NB4 (cell line): ENCODE results near the gene NCOR1.
A peak's percentile ranks its signal among the peaks of the same experiment; 100 is the strongest.
"Not testable (repeated sequence)": the region's sequence is repeated elsewhere in the genome, so short reads cannot be mapped to it uniquely, and the experiment has no call there.

Experiments used
- DNase-seq: peaks from one replicate; pipeline ENCODE4 v3.0.0; 2010; ENCODE audit warnings: low read depth
- H3K4me3 ChIP-seq: one replicate; pipeline ENCODE4 v1.5.1; 2011; ENCODE audit warnings: mild to moderate bottlenecking, low read depth, low read length, moderate library complexity
- CTCF ChIP-seq: IDR thresholded peaks from one replicate; pipeline ENCODE4 v1.5.1; 2012; ENCODE audit warnings: low read depth, low read length
- MAX ChIP-seq: IDR thresholded peaks from 2 replicates; pipeline ENCODE4 v1.6.1; 2011; ENCODE audit warnings: low read depth, low read length
- MYC ChIP-seq: IDR thresholded peaks from 2 replicates; pipeline ENCODE4 v1.6.1; 2011; ENCODE audit warnings: low read depth, low read length
- POLR2A ChIP-seq: IDR thresholded peaks from 2 replicates; pipeline ENCODE4 v1.6.1; 2011; ENCODE audit warnings: mild to moderate bottlenecking; ENCODE audit not compliant: insufficient read length; ENCODE audit errors: extremely low read depth

NCOR1 gene

GRCh38 chr17:16211590-16211989, 3.7 kb downstream of the NCOR1 start:
- no peak overlapping the region for H3K4me3 ChIP-seq
- TF ChIP-seq MAX: no peak
- TF ChIP-seq CTCF: no peak
- TF ChIP-seq MYC: no peak
- no peak for TF ChIP-seq POLR2A
- no peak for DNase-seq

- not testable (repeated sequence) for H3K4me3 ChIP-seq, DNase-seq
Observed at GRCh38 chr17:16204763-16205162, 10.6 kb downstream of the NCOR1 start.

- not testable (repeated sequence) for H3K4me3 ChIP-seq
Observed at GRCh38 chr17:16202554-16203500, 12.5 kb downstream of the NCOR1 start.

GRCh38 chr17:16201693-16202131, 13.6 kb downstream of the NCOR1 start:
- not testable (repeated sequence) for H3K4me3 ChIP-seq, DNase-seq

More at GRCh38 chr17:16202554-16203500, 12.5 kb downstream of the NCOR1 start:
- not testable (repeated sequence) for DNase-seq

- no peak overlapping the region for H3K4me3 ChIP-seq
- TF ChIP-seq MYC (no peak), POLR2A (no peak), CTCF (no peak), MAX (no peak)
- DNase-seq: peak; percentile 74
Observed at GRCh38 chr17:16199093-16199492, 16.2 kb downstream of the NCOR1 start.

DNA sequence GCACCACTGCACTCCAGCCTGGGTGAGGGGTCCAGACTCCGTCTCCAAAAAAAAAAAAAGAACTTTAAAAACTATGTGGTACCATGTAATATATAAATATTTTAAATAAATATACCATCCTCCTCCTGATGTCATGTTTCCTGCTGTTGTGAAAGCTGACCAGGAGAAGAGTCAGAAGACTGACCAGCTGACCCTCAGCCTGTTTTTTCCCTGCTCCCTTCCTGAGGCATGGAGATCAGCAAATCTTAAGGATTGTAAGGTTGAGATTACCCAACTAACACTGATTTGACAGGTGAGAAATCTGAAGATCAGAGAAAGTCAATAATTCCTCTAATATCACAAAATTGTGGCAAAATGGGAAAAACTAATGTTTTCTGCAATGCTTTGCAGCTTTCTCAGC, 18.1 kb downstream of the NCOR1 start:
- H3K4me3 ChIP-seq: no peak overlapping the region
- TF ChIP-seq MYC: no peak
- TF ChIP-seq MAX: no peak
- no peak for TF ChIP-seq POLR2A
- TF ChIP-seq CTCF: no peak
- no peak for DNase-seq

DNA sequence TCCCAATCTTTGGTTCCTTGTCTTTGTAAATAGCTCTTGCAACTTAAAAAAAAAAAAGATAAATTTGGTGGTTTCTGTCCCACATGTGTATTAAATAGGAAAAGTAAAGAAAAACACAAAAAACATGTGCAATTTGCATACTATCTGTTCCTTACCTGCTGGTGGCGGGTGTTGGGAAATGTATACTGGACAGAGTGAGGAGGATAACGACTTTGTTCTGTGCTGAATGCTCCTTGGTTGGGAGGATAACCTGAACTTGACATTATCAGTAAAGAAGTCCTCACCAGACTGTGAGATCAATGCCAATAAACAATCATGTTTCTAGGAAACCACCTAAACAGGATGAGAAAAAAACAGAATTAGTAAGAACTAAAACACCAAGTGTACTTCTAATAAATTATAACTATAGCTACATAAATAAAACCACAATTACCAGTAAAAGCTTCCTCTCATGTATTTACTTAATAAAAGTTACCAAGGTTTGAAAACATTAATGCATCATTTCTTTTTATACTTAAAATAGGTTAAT, 21.0 kb downstream of the NCOR1 start:
- H3K4me3 ChIP-seq: not testable (repeated sequence)

GRCh38 chr17:16191604-16192003, 23.7 kb downstream of the NCOR1 start:
- no peak for TF ChIP-seq POLR2A
- no peak for TF ChIP-seq MYC
- TF ChIP-seq CTCF: no peak
- no peak for TF ChIP-seq MAX
- H3K4me3 ChIP-seq: no peak overlapping the region
- no peak for DNase-seq

More for the DNA sequence above, 21.0 kb downstream of the NCOR1 start:
- DNase-seq: not testable (repeated sequence)
